Endothelial cell (in vitro differentiated cells): ENCODE data around the gene ATG101. TPM values are rescaled to one million over a fixed set of nuclear protein-coding genes. Genes with fewer than 3 reads are reported as not detected.

Experiments used
- DNase-seq: peaks from one replicate; pipeline ENCODE4 v3.0.0; 2021; ENCODE audit warnings: low spot score
- H3K27ac Mint-ChIP-seq: one replicate; pipeline ENCODE4 v1.8.0; 2021; ENCODE audit warnings: mixed read lengths, inconsistent platforms; ENCODE audit not compliant: unreplicated experiment
- H3K27me3 Mint-ChIP-seq: one replicate; pipeline ENCODE4 v1.8.0; 2021; ENCODE audit warnings: mild to moderate bottlenecking, moderate library complexity, mixed read lengths, inconsistent platforms; ENCODE audit not compliant: unreplicated experiment
- H3K36me3 Mint-ChIP-seq: one replicate; pipeline ENCODE4 v1.8.0; 2021; ENCODE audit warnings: mild to moderate bottlenecking, low read depth, mixed read lengths, inconsistent platforms; ENCODE audit not compliant: unreplicated experiment
- H3K4me1 Mint-ChIP-seq: one replicate; pipeline ENCODE4 v1.8.0; 2021; ENCODE audit warnings: mild to moderate bottlenecking, mixed read lengths, inconsistent platforms; ENCODE audit not compliant: unreplicated experiment
- H3K4me3 Mint-ChIP-seq: one replicate; pipeline ENCODE4 v1.8.0; 2021; ENCODE audit warnings: mild to moderate bottlenecking, mixed read lengths, inconsistent platforms; ENCODE audit not compliant: unreplicated experiment
- H3K9me3 Mint-ChIP-seq: one replicate; pipeline ENCODE4 v1.8.0; 2021; ENCODE audit warnings: mixed read lengths, inconsistent platforms; ENCODE audit not compliant: unreplicated experiment
- total RNA-seq: library from RNA; stranded (reverse); fragmentation: NEBNext Ultra II Directional; extraction: Animal tissue kit (Norgen Biotek cat#: 25700); gene quantifications from one replicate; pipeline ENCODE4 v1.2.1, GENCODE V29; 2021; ENCODE audit not compliant: unreplicated experiment
- TF ChIP-seq, protein P1 (sequence below): fragments of 200-600 bp; sonication (generic); IDR thresholded peaks from one replicate; pipeline ENCODE4 v1.5.0; 2021; ENCODE audit warnings: antibody characterized with exemption; ENCODE audit not compliant: unreplicated experiment

Gene ATG101
- total RNA-seq, 1 donor from 2014 or later = 30.6 TPM

- H3K27ac Mint-ChIP-seq = no peak overlapping the region
- no peak overlapping the region for H3K4me3 Mint-ChIP-seq
- TF ChIP-seq, protein P1, sequence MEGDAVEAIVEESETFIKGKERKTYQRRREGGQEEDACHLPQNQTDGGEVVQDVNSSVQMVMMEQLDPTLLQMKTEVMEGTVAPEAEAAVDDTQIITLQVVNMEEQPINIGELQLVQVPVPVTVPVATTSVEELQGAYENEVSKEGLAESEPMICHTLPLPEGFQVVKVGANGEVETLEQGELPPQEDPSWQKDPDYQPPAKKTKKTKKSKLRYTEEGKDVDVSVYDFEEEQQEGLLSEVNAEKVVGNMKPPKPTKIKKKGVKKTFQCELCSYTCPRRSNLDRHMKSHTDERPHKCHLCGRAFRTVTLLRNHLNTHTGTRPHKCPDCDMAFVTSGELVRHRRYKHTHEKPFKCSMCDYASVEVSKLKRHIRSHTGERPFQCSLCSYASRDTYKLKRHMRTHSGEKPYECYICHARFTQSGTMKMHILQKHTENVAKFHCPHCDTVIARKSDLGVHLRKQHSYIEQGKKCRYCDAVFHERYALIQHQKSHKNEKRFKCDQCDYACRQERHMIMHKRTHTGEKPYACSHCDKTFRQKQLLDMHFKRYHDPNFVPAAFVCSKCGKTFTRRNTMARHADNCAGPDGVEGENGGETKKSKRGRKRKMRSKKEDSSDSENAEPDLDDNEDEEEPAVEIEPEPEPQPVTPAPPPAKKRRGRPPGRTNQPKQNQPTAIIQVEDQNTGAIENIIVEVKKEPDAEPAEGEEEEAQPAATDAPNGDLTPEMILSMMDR = peak; percentile 83
- H3K9me3 Mint-ChIP-seq = no peaks in the 10 kb centered on the region
- H3K27me3 Mint-ChIP-seq = peaks cover 4% of the 10 kb centered on the region
- no peaks in the 10 kb centered on the region for H3K36me3 Mint-ChIP-seq
- peak; percentile 52 for DNase-seq
- peaks cover 21% of the 10 kb centered on the region for H3K4me1 Mint-ChIP-seq
These were observed 49.8 kb downstream of the ATG101 start for GRCh38 chr12:52119398-52120254.

GRCh38 chr12:52120951-52121823, 51.4 kb downstream of the ATG101 start:
- Mint-ChIP-seq H3K9me3 (no peaks in the 10 kb centered on the region), H3K4me3 (no peak overlapping the region), H3K36me3 (no peaks in the 10 kb centered on the region), H3K4me1 (peaks cover 37% of the 10 kb centered on the region), H3K27ac (no peak overlapping the region), H3K27me3 (peaks cover 4% of the 10 kb centered on the region)
- DNase-seq = no peak
- TF ChIP-seq, protein P1 = no peak

- Mint-ChIP-seq H3K27me3 (peaks cover 4% of the 10 kb centered on the region), H3K36me3 (no peaks in the 10 kb centered on the region), H3K4me3 (no peak overlapping the region), H3K4me1 (peaks cover 45% of the 10 kb centered on the region), H3K27ac (peak overlapping the region; percentile 36), H3K9me3 (no peaks in the 10 kb centered on the region)
- TF ChIP-seq, protein P1 = peak; percentile 82
- peak; percentile 75 for DNase-seq
These were observed 52.2 kb downstream of the ATG101 start for GRCh38 chr12:52121824-52122539.

- Mint-ChIP-seq H3K4me3 (no peak overlapping the region), H3K9me3 (no peaks in the 10 kb centered on the region), H3K4me1 (peaks cover 50% of the 10 kb centered on the region), H3K27me3 (peaks cover 4% of the 10 kb centered on the region), H3K27ac (peak overlapping the region; percentile 36), H3K36me3 (no peaks in the 10 kb centered on the region)
- TF ChIP-seq, protein P1 = no peak
- no peak for DNase-seq
These were observed 52.7 kb downstream of the ATG101 start for GRCh38 chr12:52122540-52122871.
